HEK293 (cell line): ENCODE data around the gene PPP1R14C.

Experiments used
- CTCF ChIA-PET: fragments of 350-600 bp; formaldehyde crosslinking; extraction: SDS; loops from one replicate; lab custom pipeline; 2021; ENCODE audit warnings: antibody characterized with exemption; lab: Yijun Ruan, JAX
- POLR2A ChIA-PET: fragments of 300-600 bp; formaldehyde crosslinking; extraction: SDS; loops from one replicate; lab custom pipeline; 2020; ENCODE audit warnings: antibody characterized with exemption, inconsistent platforms; lab: Yijun Ruan, JAX
- H3K27ac ChIP-seq: fragments of 200-500 bp; sonication (Bioruptor generic); 2 replicates; pipeline ENCODE4 v1.5.1; 2014; ENCODE audit warnings: low read depth, low read length, control low read depth, inconsistent platforms; ENCODE audit errors: extremely low read depth
- H3K36me3 ChIP-seq, 2 experiments: fragments of 200-500 bp in 1 of 2; sonication (Bioruptor generic) in 1 of 2; 1 replicate in 1 of 2; 2 replicates in 1 of 2; pipeline ENCODE4 v1.5.1; 2014 to 2017; ENCODE audit warnings: inconsistent platforms in 2 of 2, low read length in 2 of 2; ENCODE audit not compliant: control insufficient read depth in 2 of 2, insufficient read depth in 1 of 2
- H3K4me1 ChIP-seq: fragments of 200-500 bp; sonication (Bioruptor generic); 2 replicates; pipeline ENCODE4 v1.5.1; 2014; ENCODE audit warnings: mild to moderate bottlenecking, low read length, inconsistent platforms; ENCODE audit not compliant: control insufficient read depth, insufficient read depth
- H3K4me3 ChIP-seq: 2 replicates; pipeline ENCODE4 v1.5.1; 2011; ENCODE audit warnings: low read depth, mild to moderate bottlenecking, control low read depth, low read length, moderate library complexity
- H3K9me3 ChIP-seq: fragments of 200-500 bp; sonication (Bioruptor generic); 2 replicates; pipeline ENCODE4 v1.5.1; 2014; ENCODE audit warnings: low read depth, low read length, inconsistent platforms; ENCODE audit not compliant: control insufficient read depth, insufficient read depth
- BCL11A ChIP-seq: fragments of 450-650 bp; formaldehyde crosslinking; IDR thresholded peaks from 2 replicates; pipeline ENCODE4 v1.5.1; 2016; ENCODE audit warnings: low read depth, missing biosample characterization, missing genetic modification characterization
- KLF16 ChIP-seq: fragments of 450-650 bp; formaldehyde crosslinking; IDR thresholded peaks from 2 replicates; pipeline ENCODE4 v1.5.1; 2017; ENCODE audit warnings: missing biosample characterization, missing genetic modification characterization
- OVOL3 ChIP-seq: fragments of 450-650 bp; formaldehyde crosslinking; IDR thresholded peaks from 2 replicates; pipeline ENCODE4 v1.5.1; 2016; ENCODE audit warnings: missing biosample characterization, missing genetic modification characterization
- RBAK ChIP-seq: fragments of 450-650 bp; formaldehyde crosslinking; IDR thresholded peaks from 2 replicates; pipeline ENCODE4 v1.5.1; 2016; ENCODE audit warnings: missing biosample characterization, missing genetic modification characterization
- SP7 ChIP-seq: fragments of 450-650 bp; formaldehyde crosslinking; IDR thresholded peaks from 2 replicates; pipeline ENCODE4 v1.5.1; 2016; ENCODE audit warnings: missing biosample characterization, missing genetic modification characterization
- YY2 ChIP-seq: fragments of 450-650 bp; formaldehyde crosslinking; IDR thresholded peaks from 2 replicates; pipeline ENCODE4 v1.5.1; 2016; ENCODE audit warnings: missing biosample characterization, missing genetic modification characterization
- ZBTB17 ChIP-seq: fragments of 450-650 bp; formaldehyde crosslinking; IDR thresholded peaks from 2 replicates; pipeline ENCODE4 v1.5.1; 2016; ENCODE audit warnings: missing biosample characterization, missing genetic modification characterization
- ZEB2 ChIP-seq: fragments of 450-650 bp; formaldehyde crosslinking; IDR thresholded peaks from 2 replicates; pipeline ENCODE4 v1.5.1; 2016; ENCODE audit warnings: missing biosample characterization, missing genetic modification characterization
- ZNF10 ChIP-seq: fragments of 450-650 bp; formaldehyde crosslinking; IDR thresholded peaks from 2 replicates; pipeline ENCODE4 v1.5.1; 2017; ENCODE audit warnings: missing biosample characterization, missing genetic modification characterization
- ZNF112 ChIP-seq: fragments of 450-650 bp; formaldehyde crosslinking; IDR thresholded peaks from 2 replicates; pipeline ENCODE4 v1.5.0; 2017; ENCODE audit warnings: missing biosample characterization, missing genetic modification characterization
- ZNF2 ChIP-seq: fragments of 450-650 bp; formaldehyde crosslinking; IDR thresholded peaks from 2 replicates; pipeline ENCODE4 v1.5.1; 2016; ENCODE audit warnings: missing biosample characterization, missing genetic modification characterization
- ZNF214 ChIP-seq: fragments of 450-650 bp; formaldehyde crosslinking; IDR thresholded peaks from 2 replicates; pipeline ENCODE4 v1.5.1; 2017; ENCODE audit warnings: missing biosample characterization, mild to moderate bottlenecking, missing genetic modification characterization, borderline replicate concordance
- ZNF274 ChIP-seq, 2 experiments: fragments of 200-500 bp in 1 of 2; fragments of 450-650 bp in 1 of 2; sonication (Bioruptor generic) in 1 of 2; formaldehyde crosslinking in 1 of 2; IDR thresholded peaks; 2 replicates each; pipeline versions ENCODE4 v1.5.1 to v1.6.1; 2014 to 2016; ENCODE audit warnings: borderline replicate concordance in 1 of 2, inconsistent platforms in 1 of 2, low read length in 1 of 2, missing biosample characterization in 1 of 2, missing genetic modification characterization in 1 of 2
- ZNF335 ChIP-seq: fragments of 450-650 bp; formaldehyde crosslinking; conservative IDR thresholded peaks from 2 replicates; pipeline ENCODE4 v1.5.1; 2016; ENCODE audit warnings: missing biosample characterization, missing genetic modification characterization
- ZNF394 ChIP-seq: fragments of 450-650 bp; formaldehyde crosslinking; IDR thresholded peaks from 2 replicates; pipeline ENCODE4 v1.5.1; 2016; ENCODE audit warnings: missing biosample characterization, missing genetic modification characterization, mild to moderate bottlenecking, moderate library complexity, borderline replicate concordance
- ZNF404 ChIP-seq: fragments of 450-650 bp; formaldehyde crosslinking; IDR thresholded peaks from 2 replicates; pipeline ENCODE4 v1.5.1; 2017; ENCODE audit warnings: missing biosample characterization, missing genetic modification characterization
- ZNF426 ChIP-seq: fragments of 450-650 bp; formaldehyde crosslinking; IDR thresholded peaks from 2 replicates; pipeline ENCODE4 v1.5.1; 2017; ENCODE audit warnings: missing biosample characterization, missing genetic modification characterization, mild to moderate bottlenecking, inconsistent platforms, moderate library complexity
- ZNF514 ChIP-seq: fragments of 450-650 bp; formaldehyde crosslinking; IDR thresholded peaks from 2 replicates; pipeline ENCODE4 v1.5.1; 2016; ENCODE audit warnings: missing biosample characterization, missing genetic modification characterization
- ZNF629 ChIP-seq: fragments of 450-650 bp; formaldehyde crosslinking; IDR thresholded peaks from 2 replicates; pipeline ENCODE4 v1.5.1; 2017; ENCODE audit warnings: missing biosample characterization, missing genetic modification characterization
- ZNF777 ChIP-seq: fragments of 450-650 bp; formaldehyde crosslinking; IDR thresholded peaks from 2 replicates; pipeline ENCODE4 v1.5.1; 2017; ENCODE audit warnings: missing biosample characterization, missing genetic modification characterization, borderline replicate concordance
- ZXDB ChIP-seq: fragments of 450-650 bp; formaldehyde crosslinking; IDR thresholded peaks from 2 replicates; pipeline ENCODE4 v1.5.1; 2016; ENCODE audit warnings: missing biosample characterization, missing genetic modification characterization
- TF ChIP-seq, protein P1 (sequence below): fragments of 450-650 bp; formaldehyde crosslinking; IDR thresholded peaks from 2 replicates; pipeline ENCODE4 v1.5.1; 2017; ENCODE audit warnings: missing biosample characterization, missing genetic modification characterization
- TF ChIP-seq, protein P2 (sequence below): fragments of 450-650 bp; formaldehyde crosslinking; IDR thresholded peaks from 2 replicates; pipeline ENCODE4 v1.5.1; 2016; ENCODE audit warnings: missing biosample characterization, missing genetic modification characterization, borderline replicate concordance
- TF ChIP-seq, protein P3 (sequence below): fragments of 450-650 bp; formaldehyde crosslinking; IDR thresholded peaks from 2 replicates; pipeline ENCODE4 v1.5.1; 2016; ENCODE audit warnings: missing biosample characterization, missing genetic modification characterization
- TF ChIP-seq, protein P4 (sequence below): fragments of 450-650 bp; formaldehyde crosslinking; IDR thresholded peaks from 2 replicates; pipeline ENCODE4 v1.5.1; 2016; ENCODE audit warnings: missing biosample characterization, missing genetic modification characterization

Gene PPP1R14C

DNA sequence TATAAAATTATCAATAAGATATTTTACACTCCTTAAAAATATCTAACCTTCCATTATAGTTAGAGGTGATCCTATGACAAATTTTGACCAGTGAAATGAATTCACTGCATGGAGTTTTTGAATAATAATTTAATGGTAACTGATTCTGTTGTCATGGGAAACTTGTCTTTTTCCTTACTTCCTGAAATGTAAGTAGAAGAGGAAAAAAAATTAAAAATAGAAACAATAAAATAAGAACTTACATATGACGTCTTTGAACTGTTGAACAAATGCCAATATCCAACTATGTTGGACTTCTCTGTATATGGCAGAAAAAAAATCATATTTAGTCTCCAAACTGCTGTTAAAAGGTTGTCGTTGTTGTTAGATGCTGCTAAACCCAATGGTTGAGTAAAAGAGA lies 26.3 kb downstream of the PPP1R14C start:
- no peak for TF ChIP-seq ZNF335
- TF ChIP-seq BCL11A = no peak
- TF ChIP-seq ZBTB17 (tag by site-specific recombination) = no peak
- no peak for TF ChIP-seq ZNF404 (tag by site-specific recombination)
- TF ChIP-seq, protein P1, sequence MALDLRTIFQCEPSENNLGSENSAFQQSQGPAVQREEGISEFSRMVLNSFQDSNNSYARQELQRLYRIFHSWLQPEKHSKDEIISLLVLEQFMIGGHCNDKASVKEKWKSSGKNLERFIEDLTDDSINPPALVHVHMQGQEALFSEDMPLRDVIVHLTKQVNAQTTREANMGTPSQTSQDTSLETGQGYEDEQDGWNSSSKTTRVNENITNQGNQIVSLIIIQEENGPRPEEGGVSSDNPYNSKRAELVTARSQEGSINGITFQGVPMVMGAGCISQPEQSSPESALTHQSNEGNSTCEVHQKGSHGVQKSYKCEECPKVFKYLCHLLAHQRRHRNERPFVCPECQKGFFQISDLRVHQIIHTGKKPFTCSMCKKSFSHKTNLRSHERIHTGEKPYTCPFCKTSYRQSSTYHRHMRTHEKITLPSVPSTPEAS (tag by site-specific recombination) = no peak
- TF ChIP-seq ZNF514 (tag by site-specific recombination) = no peak
- no peak for TF ChIP-seq ZNF777 (tag by site-specific recombination)
- TF ChIP-seq ZNF426 (tag by site-specific recombination) = no peak
- TF ChIP-seq ZXDB = no peak
- no peak for TF ChIP-seq ZNF112 (tag by site-specific recombination)
- no peak for TF ChIP-seq ZNF2 (tag by site-specific recombination)
- no peak for TF ChIP-seq KLF16 (tag by site-specific recombination)
- no peak for TF ChIP-seq ZNF274 (IDR thresholded peaks at IDR 0.05; ENCODE audit: low read length)
- TF ChIP-seq ZNF274 (tag by site-specific recombination; IDR thresholded peaks at IDR 0.05; ENCODE audit: borderline replicate concordance) = no peak
- TF ChIP-seq RBAK (tag by site-specific recombination) = no peak
- no peak for TF ChIP-seq OVOL3 (tag by site-specific recombination)
- ChIA-PET POLR2A (no interaction called here), CTCF (no interaction called here)
- Histone ChIP-seq H3K4me3 (no peak overlapping the region), H3K9me3 (no peaks in the 10 kb centered on the region), H3K4me1 (peaks cover 6% of the 10 kb centered on the region; the same call in 1 of the 2 replicates), H3K27ac (no peak overlapping the region), H3K36me3 (no peaks in the 10 kb centered on the region; a peak in 1 of 3 replicates)

DNA sequence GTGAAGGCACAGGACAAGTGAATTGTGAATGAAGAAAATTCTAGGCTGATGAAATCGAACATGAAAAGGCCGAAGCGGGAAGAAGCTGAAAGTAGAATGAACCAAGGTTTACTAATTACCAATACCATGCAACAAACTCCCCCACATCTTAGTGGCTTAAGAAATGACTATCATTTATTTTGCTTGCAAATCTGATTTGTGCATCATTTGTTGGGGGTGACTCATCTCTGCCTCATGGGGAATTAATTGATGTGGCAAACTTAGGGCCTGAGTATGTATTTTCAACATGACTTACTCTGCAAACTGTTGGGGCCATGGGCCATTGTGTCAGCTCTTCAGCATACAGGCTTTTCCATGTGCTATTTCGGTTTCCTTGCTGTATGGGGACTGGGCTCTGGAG lies 26.8 kb downstream of the PPP1R14C start:
- Histone ChIP-seq H3K36me3 (no peaks in the 10 kb centered on the region; a peak in 1 of 3 replicates), H3K27ac (no peak overlapping the region), H3K4me1 (peaks cover 6% of the 10 kb centered on the region; the same call in 1 of the 2 replicates), H3K9me3 (no peaks in the 10 kb centered on the region), H3K4me3 (no peak overlapping the region)
- ChIA-PET CTCF (no interaction called here), POLR2A (no interaction called here)
- no peak for TF ChIP-seq ZNF214 (tag by site-specific recombination)
- TF ChIP-seq ZEB2 (tag by site-specific recombination) = peak; percentile 59
- TF ChIP-seq, protein P2, sequence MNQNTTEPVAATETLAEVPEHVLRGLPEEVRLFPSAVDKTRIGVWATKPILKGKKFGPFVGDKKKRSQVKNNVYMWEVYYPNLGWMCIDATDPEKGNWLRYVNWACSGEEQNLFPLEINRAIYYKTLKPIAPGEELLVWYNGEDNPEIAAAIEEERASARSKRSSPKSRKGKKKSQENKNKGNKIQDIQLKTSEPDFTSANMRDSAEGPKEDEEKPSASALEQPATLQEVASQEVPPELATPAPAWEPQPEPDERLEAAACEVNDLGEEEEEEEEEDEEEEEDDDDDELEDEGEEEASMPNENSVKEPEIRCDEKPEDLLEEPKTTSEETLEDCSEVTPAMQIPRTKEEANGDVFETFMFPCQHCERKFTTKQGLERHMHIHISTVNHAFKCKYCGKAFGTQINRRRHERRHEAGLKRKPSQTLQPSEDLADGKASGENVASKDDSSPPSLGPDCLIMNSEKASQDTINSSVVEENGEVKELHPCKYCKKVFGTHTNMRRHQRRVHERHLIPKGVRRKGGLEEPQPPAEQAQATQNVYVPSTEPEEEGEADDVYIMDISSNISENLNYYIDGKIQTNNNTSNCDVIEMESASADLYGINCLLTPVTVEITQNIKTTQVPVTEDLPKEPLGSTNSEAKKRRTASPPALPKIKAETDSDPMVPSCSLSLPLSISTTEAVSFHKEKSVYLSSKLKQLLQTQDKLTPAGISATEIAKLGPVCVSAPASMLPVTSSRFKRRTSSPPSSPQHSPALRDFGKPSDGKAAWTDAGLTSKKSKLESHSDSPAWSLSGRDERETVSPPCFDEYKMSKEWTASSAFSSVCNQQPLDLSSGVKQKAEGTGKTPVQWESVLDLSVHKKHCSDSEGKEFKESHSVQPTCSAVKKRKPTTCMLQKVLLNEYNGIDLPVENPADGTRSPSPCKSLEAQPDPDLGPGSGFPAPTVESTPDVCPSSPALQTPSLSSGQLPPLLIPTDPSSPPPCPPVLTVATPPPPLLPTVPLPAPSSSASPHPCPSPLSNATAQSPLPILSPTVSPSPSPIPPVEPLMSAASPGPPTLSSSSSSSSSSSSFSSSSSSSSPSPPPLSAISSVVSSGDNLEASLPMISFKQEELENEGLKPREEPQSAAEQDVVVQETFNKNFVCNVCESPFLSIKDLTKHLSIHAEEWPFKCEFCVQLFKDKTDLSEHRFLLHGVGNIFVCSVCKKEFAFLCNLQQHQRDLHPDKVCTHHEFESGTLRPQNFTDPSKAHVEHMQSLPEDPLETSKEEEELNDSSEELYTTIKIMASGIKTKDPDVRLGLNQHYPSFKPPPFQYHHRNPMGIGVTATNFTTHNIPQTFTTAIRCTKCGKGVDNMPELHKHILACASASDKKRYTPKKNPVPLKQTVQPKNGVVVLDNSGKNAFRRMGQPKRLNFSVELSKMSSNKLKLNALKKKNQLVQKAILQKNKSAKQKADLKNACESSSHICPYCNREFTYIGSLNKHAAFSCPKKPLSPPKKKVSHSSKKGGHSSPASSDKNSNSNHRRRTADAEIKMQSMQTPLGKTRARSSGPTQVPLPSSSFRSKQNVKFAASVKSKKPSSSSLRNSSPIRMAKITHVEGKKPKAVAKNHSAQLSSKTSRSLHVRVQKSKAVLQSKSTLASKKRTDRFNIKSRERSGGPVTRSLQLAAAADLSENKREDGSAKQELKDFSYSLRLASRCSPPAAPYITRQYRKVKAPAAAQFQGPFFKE (tag by site-specific recombination) = no peak
- peak; percentile 61; the same call in 1 of the 2 replicates for TF ChIP-seq ZNF629 (tag by site-specific recombination)
- TF ChIP-seq YY2 (tag by site-specific recombination) = no peak
- TF ChIP-seq, protein P3, sequence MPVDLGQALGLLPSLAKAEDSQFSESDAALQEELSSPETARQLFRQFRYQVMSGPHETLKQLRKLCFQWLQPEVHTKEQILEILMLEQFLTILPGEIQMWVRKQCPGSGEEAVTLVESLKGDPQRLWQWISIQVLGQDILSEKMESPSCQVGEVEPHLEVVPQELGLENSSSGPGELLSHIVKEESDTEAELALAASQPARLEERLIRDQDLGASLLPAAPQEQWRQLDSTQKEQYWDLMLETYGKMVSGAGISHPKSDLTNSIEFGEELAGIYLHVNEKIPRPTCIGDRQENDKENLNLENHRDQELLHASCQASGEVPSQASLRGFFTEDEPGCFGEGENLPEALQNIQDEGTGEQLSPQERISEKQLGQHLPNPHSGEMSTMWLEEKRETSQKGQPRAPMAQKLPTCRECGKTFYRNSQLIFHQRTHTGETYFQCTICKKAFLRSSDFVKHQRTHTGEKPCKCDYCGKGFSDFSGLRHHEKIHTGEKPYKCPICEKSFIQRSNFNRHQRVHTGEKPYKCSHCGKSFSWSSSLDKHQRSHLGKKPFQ (tag by site-specific recombination) = no peak
- TF ChIP-seq ZNF10 (tag by site-specific recombination) = 0 out of 2 replicates have a peak, but pooled peaks have one; percentile 12
- TF ChIP-seq ZNF394 (tag by site-specific recombination) = no peak
- TF ChIP-seq, protein P4, sequence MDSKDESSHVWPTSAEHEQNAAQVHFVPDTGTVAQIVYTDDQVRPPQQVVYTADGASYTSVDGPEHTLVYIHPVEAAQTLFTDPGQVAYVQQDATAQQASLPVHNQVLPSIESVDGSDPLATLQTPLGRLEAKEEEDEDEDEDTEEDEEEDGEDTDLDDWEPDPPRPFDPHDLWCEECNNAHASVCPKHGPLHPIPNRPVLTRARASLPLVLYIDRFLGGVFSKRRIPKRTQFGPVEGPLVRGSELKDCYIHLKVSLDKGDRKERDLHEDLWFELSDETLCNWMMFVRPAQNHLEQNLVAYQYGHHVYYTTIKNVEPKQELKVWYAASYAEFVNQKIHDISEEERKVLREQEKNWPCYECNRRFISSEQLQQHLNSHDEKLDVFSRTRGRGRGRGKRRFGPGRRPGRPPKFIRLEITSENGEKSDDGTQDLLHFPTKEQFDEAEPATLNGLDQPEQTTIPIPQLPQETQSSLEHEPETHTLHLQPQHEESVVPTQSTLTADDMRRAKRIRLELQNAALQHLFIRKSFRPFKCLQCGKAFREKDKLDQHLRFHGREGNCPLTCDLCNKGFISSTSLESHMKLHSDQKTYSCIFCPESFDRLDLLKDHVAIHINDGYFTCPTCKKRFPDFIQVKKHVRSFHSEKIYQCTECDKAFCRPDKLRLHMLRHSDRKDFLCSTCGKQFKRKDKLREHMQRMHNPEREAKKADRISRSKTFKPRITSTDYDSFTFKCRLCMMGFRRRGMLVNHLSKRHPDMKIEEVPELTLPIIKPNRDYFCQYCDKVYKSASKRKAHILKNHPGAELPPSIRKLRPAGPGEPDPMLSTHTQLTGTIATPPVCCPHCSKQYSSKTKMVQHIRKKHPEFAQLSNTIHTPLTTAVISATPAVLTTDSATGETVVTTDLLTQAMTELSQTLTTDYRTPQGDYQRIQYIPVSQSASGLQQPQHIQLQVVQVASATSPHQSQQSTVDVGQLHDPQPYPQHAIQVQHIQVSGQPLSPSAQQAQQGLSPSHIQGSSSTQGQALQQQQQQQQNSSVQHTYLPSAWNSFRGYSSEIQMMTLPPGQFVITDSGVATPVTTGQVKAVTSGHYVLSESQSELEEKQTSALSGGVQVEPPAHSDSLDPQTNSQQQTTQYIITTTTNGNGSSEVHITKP (tag by site-specific recombination) = peak; percentile 30
- peak; percentile 39; the same call in 1 of the 2 replicates for TF ChIP-seq SP7 (tag by site-specific recombination)
